ENCODE results near the gene ADAM17.

ADAM17 gene

GRCh38 chr2:9483107-9483506, 72.5 kb downstream of the ADAM17 start:
- H3K4me1 ChIP-seq (ENCODE audit: control insufficient read depth in 1 of 2, insufficient read depth in 2 of 2, low read length in 2 of 2): no peaks in the 10 kb centered on the region
- no peak overlapping the region for H3K4me3 ChIP-seq (ENCODE audit: low read depth in 1 of 2, low read length in 2 of 2)
- H3K9me3 ChIP-seq (ENCODE audit: control insufficient read depth in 1 of 2, low read length in 2 of 2): no peaks in the 10 kb centered on the region
- H3K36me3 ChIP-seq (ENCODE audit: control insufficient read depth in 1 of 2, insufficient read depth in 2 of 2, low read length in 2 of 2): peaks cover 66 to 81% of the 10 kb centered on the region in 2 donors
- no peak overlapping the region for H3K27ac ChIP-seq (ENCODE audit: low read length)
- no peaks in the 10 kb centered on the region for H3K27me3 ChIP-seq (ENCODE audit: low read depth, low read length)

GRCh38 chr2:9480157-9480556, 75.5 kb downstream of the ADAM17 start:
- Histone ChIP-seq H3K36me3 (ENCODE audit: control insufficient read depth in 1 of 2, insufficient read depth in 2 of 2, low read length in 2 of 2) (peaks cover 43 to 52% of the 10 kb centered on the region in 2 donors), H3K4me1 (ENCODE audit: control insufficient read depth in 1 of 2, insufficient read depth in 2 of 2, low read length in 2 of 2) (peaks cover 0 to 10% of the 10 kb centered on the region in 2 donors), H3K4me3 (ENCODE audit: low read depth in 1 of 2, low read length in 2 of 2) (no peak overlapping the region), H3K9me3 (ENCODE audit: control insufficient read depth in 1 of 2, low read length in 2 of 2) (no peaks in the 10 kb centered on the region), H3K27me3 (ENCODE audit: low read depth, low read length) (no peaks in the 10 kb centered on the region), H3K27ac (ENCODE audit: low read length) (no peak overlapping the region)

GRCh38 chr2:9478526-9478925, 77.1 kb downstream of the ADAM17 start:
- Histone ChIP-seq H3K4me1 (ENCODE audit: control insufficient read depth in 1 of 2, insufficient read depth in 2 of 2, low read length in 2 of 2) (peaks cover 0 to 12% of the 10 kb centered on the region in 2 donors), H3K36me3 (ENCODE audit: control insufficient read depth in 1 of 2, insufficient read depth in 2 of 2, low read length in 2 of 2) (peaks cover 26 to 36% of the 10 kb centered on the region in 2 donors), H3K27me3 (ENCODE audit: low read depth, low read length) (no peaks in the 10 kb centered on the region), H3K4me3 (ENCODE audit: low read depth in 1 of 2, low read length in 2 of 2) (no peak overlapping the region), H3K9me3 (ENCODE audit: control insufficient read depth in 1 of 2, low read length in 2 of 2) (no peaks in the 10 kb centered on the region), H3K27ac (ENCODE audit: low read length) (no peak overlapping the region)

DNA sequence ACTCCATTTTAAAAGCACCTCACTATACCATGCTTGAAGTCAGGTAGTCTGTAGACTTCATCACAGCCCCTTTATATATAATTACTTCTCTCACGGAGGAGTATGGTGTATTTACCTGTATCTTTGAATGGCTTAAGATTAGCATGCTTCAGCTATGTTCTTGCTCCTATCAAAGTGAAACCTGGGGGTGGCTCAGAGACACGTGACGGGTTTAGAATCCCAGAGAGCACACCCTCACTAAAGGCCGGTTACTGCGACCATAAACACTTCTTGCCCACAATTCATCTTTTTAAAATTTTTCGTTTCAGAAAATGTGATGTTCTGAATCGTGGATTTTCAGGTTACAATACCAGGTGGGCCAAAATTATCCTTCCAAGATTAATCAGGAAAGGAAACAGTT, 77.7 kb downstream of the ADAM17 start:
- Histone ChIP-seq H3K4me1 (ENCODE audit: control insufficient read depth in 1 of 2, insufficient read depth in 2 of 2, low read length in 2 of 2) (peaks cover 0 to 16% of the 10 kb centered on the region in 2 donors), H3K27me3 (ENCODE audit: low read depth, low read length) (no peaks in the 10 kb centered on the region), H3K4me3 (ENCODE audit: low read depth in 1 of 2, low read length in 2 of 2) (no peak overlapping the region), H3K36me3 (ENCODE audit: control insufficient read depth in 1 of 2, insufficient read depth in 2 of 2, low read length in 2 of 2) (peaks cover 20 to 30% of the 10 kb centered on the region in 2 donors), H3K9me3 (ENCODE audit: control insufficient read depth in 1 of 2, low read length in 2 of 2) (no peaks in the 10 kb centered on the region), H3K27ac (ENCODE audit: low read length) (no peak overlapping the region)

GRCh38 chr2:9474361-9475057, 81.1 kb downstream of the ADAM17 start, which contains the start of gene IAH1:
Gene IAH1, plus strand, starts transcription at chr2:9474551. Its CDS starts 16 bp downstream, at chr2:9474567.
- H3K4me1 ChIP-seq (ENCODE audit: control insufficient read depth in 1 of 2, insufficient read depth in 2 of 2, low read length in 2 of 2): peaks cover 0 to 16% of the 10 kb centered on the region in 2 donors

GRCh38 chr2:9473985-9474360, 81.7 kb downstream of the ADAM17 start:
- Histone ChIP-seq H3K4me3 (ENCODE audit: low read depth in 1 of 2, low read length in 2 of 2) (peak overlapping the region; percentile 69 to 79), H3K27me3 (ENCODE audit: low read depth, low read length) (no peaks in the 10 kb centered on the region), H3K36me3 (ENCODE audit: control insufficient read depth in 1 of 2, insufficient read depth in 2 of 2, low read length in 2 of 2) (peaks cover 4 to 7% of the 10 kb centered on the region in 2 donors), H3K9me3 (ENCODE audit: control insufficient read depth in 1 of 2, low read length in 2 of 2) (no peaks in the 10 kb centered on the region), H3K4me1 (ENCODE audit: control insufficient read depth in 1 of 2, insufficient read depth in 2 of 2, low read length in 2 of 2) (peaks cover 0 to 16% of the 10 kb centered on the region in 2 donors), H3K27ac (ENCODE audit: low read length) (no peak overlapping the region)

More at GRCh38 chr2:9474361-9475057, 81.1 kb downstream of the ADAM17 start, which contains the start of gene IAH1:
- Histone ChIP-seq H3K27me3 (ENCODE audit: low read depth, low read length) (no peaks in the 10 kb centered on the region), H3K27ac (ENCODE audit: low read length) (peak within 1 kb of the TSS; percentile 62), H3K9me3 (ENCODE audit: control insufficient read depth in 1 of 2, low read length in 2 of 2) (no peaks in the 10 kb centered on the region), H3K36me3 (ENCODE audit: control insufficient read depth in 1 of 2, insufficient read depth in 2 of 2, low read length in 2 of 2) (peaks cover 4 to 7% of the 10 kb centered on the region in 2 donors), H3K4me3 (ENCODE audit: low read depth in 1 of 2, low read length in 2 of 2) (peak within 1 kb of the TSS; percentile 69 to 79)

- Histone ChIP-seq H3K27me3 (ENCODE audit: low read depth, low read length) (no peaks in the 10 kb centered on the region), H3K27ac (ENCODE audit: low read length) (no peak overlapping the region), H3K4me1 (ENCODE audit: control insufficient read depth in 1 of 2, insufficient read depth in 2 of 2, low read length in 2 of 2) (peaks cover 0 to 16% of the 10 kb centered on the region in 2 donors), H3K9me3 (ENCODE audit: control insufficient read depth in 1 of 2, low read length in 2 of 2) (no peaks in the 10 kb centered on the region), H3K36me3 (ENCODE audit: control insufficient read depth in 1 of 2, insufficient read depth in 2 of 2, low read length in 2 of 2) (peaks cover 4 to 7% of the 10 kb centered on the region in 2 donors), H3K4me3 (ENCODE audit: low read depth in 1 of 2, low read length in 2 of 2) (peak overlapping the region; percentile 69 to 79)
These were observed 82.2 kb downstream of the ADAM17 start for GRCh38 chr2:9473308-9473984.

DNA sequence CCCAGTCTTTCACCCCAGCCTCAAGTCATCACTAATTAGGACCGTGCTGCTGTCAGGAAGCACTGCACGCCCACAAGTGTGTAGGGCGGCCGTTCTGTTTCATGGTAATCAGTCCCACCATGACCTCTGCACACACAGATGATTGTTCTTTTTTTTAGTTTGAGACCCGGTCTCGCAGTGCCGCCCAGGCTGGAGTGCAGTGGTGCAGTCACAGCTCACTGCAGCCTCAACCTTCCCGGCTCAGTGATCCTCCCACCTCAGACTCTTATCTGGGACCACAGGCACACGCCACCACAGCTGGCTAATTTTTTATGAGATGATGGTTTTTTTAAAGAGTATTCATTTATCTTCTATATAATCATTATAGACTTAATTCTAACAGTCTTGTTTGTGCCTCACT, 83.1 kb downstream of the ADAM17 start:
- Histone ChIP-seq H3K27me3 (ENCODE audit: low read depth, low read length) (no peaks in the 10 kb centered on the region), H3K36me3 (ENCODE audit: control insufficient read depth in 1 of 2, insufficient read depth in 2 of 2, low read length in 2 of 2) (peaks cover 8 to 10% of the 10 kb centered on the region in 2 donors), H3K4me1 (ENCODE audit: control insufficient read depth in 1 of 2, insufficient read depth in 2 of 2, low read length in 2 of 2) (peaks cover 0 to 16% of the 10 kb centered on the region in 2 donors), H3K9me3 (ENCODE audit: control insufficient read depth in 1 of 2, low read length in 2 of 2) (no peaks in the 10 kb centered on the region), H3K27ac (ENCODE audit: low read length) (no peak overlapping the region), H3K4me3 (ENCODE audit: low read depth in 1 of 2, low read length in 2 of 2) (no peak overlapping the region)

- Histone ChIP-seq H3K4me1 (ENCODE audit: control insufficient read depth in 1 of 2, insufficient read depth in 2 of 2, low read length in 2 of 2) (peaks cover 0 to 12% of the 10 kb centered on the region in 2 donors), H3K27ac (ENCODE audit: low read length) (no peak overlapping the region), H3K36me3 (ENCODE audit: control insufficient read depth in 1 of 2, insufficient read depth in 2 of 2, low read length in 2 of 2) (peaks cover 8 to 13% of the 10 kb centered on the region in 2 donors)
These were observed 84.4 kb downstream of the ADAM17 start for GRCh38 chr2:9471206-9471605.

GRCh38 chr2:9467687-9468086, 87.9 kb downstream of the ADAM17 start:
- H3K36me3 ChIP-seq (ENCODE audit: control insufficient read depth in 1 of 2, insufficient read depth in 2 of 2, low read length in 2 of 2): peaks cover 12 to 18% of the 10 kb centered on the region in 2 donors
- H3K4me3 ChIP-seq (ENCODE audit: low read depth in 1 of 2, low read length in 2 of 2): no peak overlapping the region
- no peak overlapping the region for H3K27ac ChIP-seq (ENCODE audit: low read length)
- no peaks in the 10 kb centered on the region for H3K27me3 ChIP-seq (ENCODE audit: low read depth, low read length)
- H3K4me1 ChIP-seq (ENCODE audit: control insufficient read depth in 1 of 2, insufficient read depth in 2 of 2, low read length in 2 of 2): peaks cover 0 to 3% of the 10 kb centered on the region in 2 donors
- no peaks in the 10 kb centered on the region for H3K9me3 ChIP-seq (ENCODE audit: control insufficient read depth in 1 of 2, low read length in 2 of 2)

More at GRCh38 chr2:9471206-9471605, 84.4 kb downstream of the ADAM17 start:
- Histone ChIP-seq H3K4me3 (ENCODE audit: low read depth in 1 of 2, low read length in 2 of 2) (no peak overlapping the region), H3K9me3 (ENCODE audit: control insufficient read depth in 1 of 2, low read length in 2 of 2) (no peaks in the 10 kb centered on the region), H3K27me3 (ENCODE audit: low read depth, low read length) (no peaks in the 10 kb centered on the region)

- no peaks in the 10 kb centered on the region for H3K9me3 ChIP-seq (ENCODE audit: control insufficient read depth in 1 of 2, low read length in 2 of 2)
- H3K27me3 ChIP-seq (ENCODE audit: low read depth, low read length): no peaks in the 10 kb centered on the region
- no peak overlapping the region for H3K27ac ChIP-seq (ENCODE audit: low read length)
- no peak overlapping the region for H3K4me3 ChIP-seq (ENCODE audit: low read depth in 1 of 2, low read length in 2 of 2)
- H3K4me1 ChIP-seq (ENCODE audit: control insufficient read depth in 1 of 2, insufficient read depth in 2 of 2, low read length in 2 of 2): peaks cover 0 to 3% of the 10 kb centered on the region in 2 donors
- peaks cover 9 to 14% of the 10 kb centered on the region in 2 donors for H3K36me3 ChIP-seq (ENCODE audit: control insufficient read depth in 1 of 2, insufficient read depth in 2 of 2, low read length in 2 of 2)
These were observed 89.4 kb downstream of the ADAM17 start for GRCh38 chr2:9466147-9466683.

Data from muscle layer of duodenum (tissue), 2 donors.